H1 (cell line): ENCODE data around the gene CTNS. TPM values are rescaled to one million over a fixed set of nuclear protein-coding genes. Genes with fewer than 3 reads are reported as not detected.

ENCODE experiments used
- CTCF ChIA-PET: fragments of 300-600 bp; sonication (Branson Sonifier 250); formaldehyde crosslinking; loops from one replicate; lab custom pipeline; 2021; ENCODE audit not compliant: partially characterized antibody; lab: Charles Lee
- POLR2A ChIA-PET: fragments of 300-600 bp; sonication (Branson Sonifier 250); formaldehyde crosslinking; loops from one replicate; lab custom pipeline; 2021; ENCODE audit warnings: inconsistent platforms; ENCODE audit not compliant: partially characterized antibody; lab: Charles Lee
- DNase-seq, 2 experiments: peaks; one replicate each; pipeline versions ENCODE4 v3.0.0 to v3.0.0-alpha.2; 2010 to 2022; ENCODE audit warnings: low spot score in 2 of 2, low read depth in 1 of 2, mixed read lengths in 1 of 2
- FAIRE-seq: peaks from 2 replicates; lab custom pipeline; 2011; peaks lifted over from hg19 to GRCh38; lab: Jason Lieb, UNC
- H2AFZ ChIP-seq: 2 replicates; pipeline ENCODE4 v1.8.1; 2012; ENCODE audit warnings: low read length, inconsistent platforms
- H2AK5ac ChIP-seq: 2 replicates; pipeline ENCODE4 v1.6.1; 2013; ENCODE audit warnings: low read depth, low read length
- H2BK120ac ChIP-seq: replicated peaks from 2 replicates; pipeline ENCODE3; 2013; ENCODE audit warnings: low read depth, low read length, inconsistent platforms
- H2BK12ac ChIP-seq: 2 replicates; pipeline ENCODE4 v1.6.1; 2013; ENCODE audit warnings: low read depth, low read length
- H2BK15ac ChIP-seq: 2 replicates; pipeline ENCODE4 v1.6.1; 2013; ENCODE audit warnings: low read length
- H2BK20ac ChIP-seq: 2 replicates; pipeline ENCODE4 v1.6.1; 2013; ENCODE audit warnings: low read length
- H2BK5ac ChIP-seq: 2 replicates; pipeline ENCODE4 v1.6.1; 2013; ENCODE audit warnings: low read depth, low read length
- H3K14ac ChIP-seq: 2 replicates; pipeline ENCODE4 v1.6.1; 2013; ENCODE audit warnings: inconsistent platforms; ENCODE audit not compliant: insufficient read length
- H3K18ac ChIP-seq: 2 replicates; pipeline ENCODE4 v1.6.1; 2013; ENCODE audit warnings: low read length; ENCODE audit errors: extremely low read depth
- H3K23ac ChIP-seq: 2 replicates; pipeline ENCODE4 v1.6.1; 2013; ENCODE audit warnings: inconsistent platforms; ENCODE audit not compliant: insufficient read length
- H3K23me2 ChIP-seq: 2 replicates; pipeline ENCODE4 v1.6.1; 2013; ENCODE audit warnings: low read depth, low read length
- H3K27ac ChIP-seq: 2 replicates; pipeline ENCODE4 v1.6.1; 2011; ENCODE audit warnings: low read depth, low read length, inconsistent platforms
- H3K27me3 ChIP-seq, 4 experiments: replicated peaks in 1 of 4; 1 replicate in 1 of 4; 2 replicates in 3 of 4; pipeline versions ENCODE4 v1.6.1 to v1.8.1; 2011 to 2013; ENCODE audit warnings: low read length in 3 of 4, mild to moderate bottlenecking in 3 of 4, inconsistent platforms in 2 of 4, mixed read lengths in 2 of 4, moderate library complexity in 1 of 4; ENCODE audit not compliant: control insufficient read depth in 3 of 4, insufficient read depth in 3 of 4; ENCODE audit errors: extremely low read depth in 1 of 4
- H3K36me3 ChIP-seq, 4 experiments: 2 replicates each; pipeline versions ENCODE4 v1.6.1 to v1.8.1; 2011 to 2013; ENCODE audit warnings: mild to moderate bottlenecking in 4 of 4, low read length in 3 of 4, moderate library complexity in 2 of 4, control low read depth in 1 of 4, inconsistent platforms in 1 of 4; ENCODE audit not compliant: insufficient read depth in 4 of 4, control insufficient read depth in 2 of 4
- H3K4ac ChIP-seq: replicated peaks from 2 replicates; pipeline ENCODE3; 2013; ENCODE audit warnings: low read length, low read depth, mixed read lengths, inconsistent platforms; ENCODE audit not compliant: insufficient read length
- H3K4me1 ChIP-seq, 4 experiments: replicated peaks in 1 of 4; 1 replicate in 1 of 4; 2 replicates in 3 of 4; pipeline versions ENCODE4 v1.6.1 to v1.8.1; 2011 to 2013; ENCODE audit warnings: low read length in 3 of 4, inconsistent platforms in 2 of 4, mixed read lengths in 1 of 4; ENCODE audit not compliant: insufficient read depth in 4 of 4, control insufficient read depth in 3 of 4
- H3K4me2 ChIP-seq, 2 experiments: 2 replicates each; pipeline versions ENCODE4 v1.6.1 to v1.8.1; 2011 to 2013; ENCODE audit warnings: low read depth in 2 of 2, low read length in 2 of 2, control low read depth in 1 of 2, inconsistent platforms in 1 of 2, mild to moderate bottlenecking in 1 of 2; ENCODE audit not compliant: insufficient read depth in 1 of 2
- H3K4me3 ChIP-seq, 4 experiments: fragments of 200-600, 300-600 bp in 1 of 4; sonication (generic), shearing (Covaris generic), sonication (Bioruptor Twin) in 1 of 4; 2 replicates each; pipeline versions ENCODE4 v1.5.1 to v1.8.1; 2011 to 2016; ENCODE audit warnings: low read length in 4 of 4, low read depth in 3 of 4, control low read depth in 2 of 4, inconsistent platforms in 2 of 4, mild to moderate bottlenecking in 2 of 4, mixed read lengths in 1 of 4, moderate library complexity in 1 of 4; ENCODE audit not compliant: insufficient read depth in 2 of 4; ENCODE audit errors: extremely low read depth in 1 of 4
- H3K56ac ChIP-seq: replicated peaks from 2 replicates; pipeline ENCODE3; 2013; ENCODE audit warnings: low read depth, mild to moderate bottlenecking, mixed read lengths, low read length, inconsistent platforms; ENCODE audit not compliant: insufficient read length
- H3K79me1 ChIP-seq: 2 replicates; pipeline ENCODE4 v1.6.1; 2013; ENCODE audit warnings: low read depth, low read length, control low read depth
- H3K79me2 ChIP-seq, 2 experiments: 2 replicates each; pipeline versions ENCODE4 v1.6.1 to v1.8.1; 2012 to 2013; ENCODE audit warnings: low read length in 2 of 2, mild to moderate bottlenecking in 2 of 2, inconsistent platforms in 1 of 2; ENCODE audit not compliant: insufficient read depth in 2 of 2, control insufficient read depth in 1 of 2
- H3K9ac ChIP-seq, 4 experiments: replicated peaks in 1 of 4; 1 replicate in 1 of 4; 2 replicates in 3 of 4; pipeline versions ENCODE4 v1.6.1 to v1.8.1; 2011 to 2013; ENCODE audit warnings: low read depth in 3 of 4, low read length in 3 of 4, control low read depth in 2 of 4, mild to moderate bottlenecking in 2 of 4, moderate library complexity in 2 of 4, inconsistent platforms in 1 of 4; ENCODE audit errors: extremely low read depth in 1 of 4
- H3K9me3 ChIP-seq, 2 experiments: 2 replicates each; pipeline versions ENCODE4 v1.6.1 to v1.8.1; 2012 to 2013; ENCODE audit warnings: mild to moderate bottlenecking in 2 of 2, moderate library complexity in 2 of 2, control low read depth in 1 of 2, inconsistent platforms in 1 of 2, low read depth in 1 of 2, low read length in 1 of 2, mixed read lengths in 1 of 2; ENCODE audit not compliant: insufficient read depth in 2 of 2
- H4K20me1 ChIP-seq, 2 experiments: replicated peaks in 1 of 2; 2 replicates each; pipeline versions ENCODE3 to v1.8.1; 2011 to 2013; ENCODE audit warnings: inconsistent platforms in 2 of 2, low read length in 2 of 2, mild to moderate bottlenecking in 1 of 2; ENCODE audit not compliant: insufficient read depth in 2 of 2, control insufficient read depth in 1 of 2
- H4K5ac ChIP-seq: 2 replicates; pipeline ENCODE4 v1.6.1; 2013; ENCODE audit warnings: low read length, low read depth, mixed read lengths, inconsistent platforms; ENCODE audit not compliant: insufficient read length
- H4K8ac ChIP-seq: 2 replicates; pipeline ENCODE4 v1.8.0; 2013; ENCODE audit warnings: mild to moderate bottlenecking, moderate library complexity, low read length, inconsistent platforms; ENCODE audit not compliant: insufficient read depth; ENCODE audit errors: extremely low read depth
- H4K91ac ChIP-seq: replicated peaks from 2 replicates; pipeline ENCODE3; 2013; ENCODE audit warnings: low read length, mixed read lengths, inconsistent platforms; ENCODE audit not compliant: insufficient read length
- BACH1 ChIP-seq: IDR thresholded peaks from 2 replicates; pipeline ENCODE4 v1.6.1; 2012; ENCODE audit warnings: low read length, improper control_type of control experiment
- CBX5 ChIP-seq: fragments of 300-800, 300-1000 bp; sonication (generic); IDR thresholded peaks from 2 replicates; pipeline ENCODE4 v1.7.1; 2016; ENCODE audit warnings: antibody characterized with exemption, low read length, low read depth
- NRF1 ChIP-seq: IDR thresholded peaks from 2 replicates; pipeline ENCODE4 v1.6.1; 2011; ENCODE audit warnings: mild to moderate bottlenecking, low read depth, low read length, improper control_type of control experiment
- SIRT6 ChIP-seq: IDR thresholded peaks from one replicate; pipeline ENCODE4 v1.7.1; 2012; ENCODE audit warnings: low read length, inconsistent platforms
- WGBS, 2 experiments: shearing (Covaris generic) in 1 of 2; methylation state at CpG; one replicate each; pipeline versions ENCODE4 v1.1.6 to v1.1.7; 2013 to 2015; ENCODE audit warnings: low lambda C conversion rate in 2 of 2, mixed read lengths in 2 of 2, inconsistent platforms in 1 of 2, low coverage in 1 of 2, missing lambda C conversion rate in 1 of 2; ENCODE audit not compliant: insufficient replicate concordance in 2 of 2, insufficient coverage in 1 of 2, insufficient read length in 1 of 2; ENCODE audit errors: extremely low coverage in 1 of 2, missing lambda C conversion rate in 1 of 2; 5-methylcytosine and 5-hydroxymethylcytosine counted together
- polyA plus RNA-seq, 7 experiments: library from polyadenylated mRNA; depleted of rRNA in 3 of 7; stranded (reverse) in 5 of 7; unstranded in 2 of 7; fragments of >200 nt in 5 of 7; fragments of 200-250 nt in 2 of 7; gene quantifications; 1 replicate in 5 of 7; 2 replicates in 1 of 7; 4 replicates in 1 of 7; pipeline versions ENCODE4 v1.2.1 to v1.2.3, GENCODE V29; 2011 to 2013; ENCODE audit warnings: missing spikeins in 2 of 7, mixed read lengths in 2 of 7
- total RNA-seq: library from RNA; stranded (reverse); fragmentation: NEBNext Ultra II Directional; extraction: Animal tissue kit (Norgen Biotek cat#: 25700); gene quantifications from 2 replicates; pipeline ENCODE4 v1.2.1, GENCODE V29; 2021

The CTNS gene
- total and polyA plus RNA-seq, 2 of the 8 experiments (the other 6 are each of a cell fraction or from before 2014, with no cell fraction given) = 11.6 to 12.9 TPM

DNA sequence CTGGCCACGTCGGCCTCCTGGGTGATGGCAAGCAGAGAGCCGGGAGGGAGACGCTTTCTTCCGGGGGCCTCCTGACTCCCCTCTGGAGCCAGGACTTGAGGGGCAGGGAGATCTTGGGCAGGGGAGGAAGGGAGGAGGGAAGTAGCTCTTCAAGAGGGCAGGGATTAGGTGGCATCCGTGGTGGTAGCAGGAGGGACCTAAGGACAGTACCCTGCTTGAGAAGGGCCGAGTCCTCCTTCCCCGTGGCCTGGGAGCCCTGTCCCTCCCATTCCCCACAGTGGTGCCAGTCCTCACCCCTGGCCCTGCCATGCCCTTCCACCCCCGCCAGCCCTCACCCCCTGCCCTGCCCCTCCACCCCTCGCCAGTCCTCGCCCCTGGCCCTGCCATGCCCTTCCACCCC, 19.2 kb downstream of the CTNS start:
- Histone ChIP-seq H3K79me2 (no peaks in the 10 kb centered on the region), H3K9ac (no peak overlapping the region), H2BK12ac (no peak overlapping the region), H3K9me3 (no peaks in the 10 kb centered on the region), H2BK20ac (no peak overlapping the region), H4K8ac (no peak overlapping the region), H2BK120ac (no peak overlapping the region), H4K20me1 (peaks cover 2 to 4% of the 10 kb centered on the region in 2 experiments), H3K56ac (no peak overlapping the region), H3K23me2 (no peaks in the 10 kb centered on the region; the same call in 1 of the 2 replicates), H3K36me3 (peaks cover 0 to 6% (median 2%) of the 10 kb centered on the region in 4 experiments; a peak in 4 of 8 replicates), H2BK5ac (no peak overlapping the region), H3K27ac (no peak overlapping the region), H3K4me1 (peaks cover 0 to 3% (median 1%) of the 10 kb centered on the region in 4 experiments; a peak in 3 of 7 replicates), H2BK15ac (no peak overlapping the region), H3K4me3 (no peak overlapping the region), H4K91ac (no peak overlapping the region), H2AFZ (no peak overlapping the region), H2AK5ac (no peak overlapping the region), H3K18ac (no peak overlapping the region; the same call in 1 of the 2 replicates), H3K23ac (no peak overlapping the region), H3K27me3 (no peaks in the 10 kb centered on the region; a peak in 1 of 7 replicates), H3K79me1 (no peaks in the 10 kb centered on the region; the same call in 1 of the 2 replicates), H4K5ac (no peak overlapping the region), H3K4me2 (no peak overlapping the region), H3K4ac (no peak overlapping the region), H3K14ac (no peak overlapping the region)
- no peak for FAIRE-seq
- no peak for DNase-seq
- no peak for TF ChIP-seq NRF1
- TF ChIP-seq BACH1 = no peak
- no peak for TF ChIP-seq CBX5
- no peak for TF ChIP-seq SIRT6
- 89% methylated on average over 3 of the region's 11 CpGs; no CpG with 5 or more reads in 1 of the 2 experiments for WGBS, 2 experiments
- CTCF ChIA-PET = interaction anchor here (0.6 kb wide), 1 partner anchor 730 kb away, joined by 3 read pairs; no protein-coding TSS in a partner anchor
- POLR2A ChIA-PET = interaction anchor here (1.3 to 18.4 kb wide), 8 partner anchors 8 to 40 kb away, joined by 3 to 194 read pairs (median 10); partner anchors contain the start of genes CTNS, EMC6, P2RX5 and SHPK
